GM19372 (cell line): Measurements from ENCODE around the gene STARD7.
A peak's percentile ranks its signal among the peaks of the same experiment; 100 is the strongest.
"Not testable (repeated sequence)": the region's sequence is repeated elsewhere in the genome, so short reads cannot be mapped to it uniquely, and the experiment has no call there.

Experiments used
- ATAC-seq: cut with Tn5 transposase; IDR thresholded peaks from one replicate; pipeline ENCODE4 v1.9.1; 2021; ENCODE audit warnings: mild to moderate bottlenecking, low read depth, moderate library complexity; ENCODE audit not compliant: unreplicated experiment

The STARD7 gene

GRCh38 chr2:96208143-96209010 lies at the start of gene STARD7:
TSS of gene STARD7 (minus strand) at chr2:96208827. CDS start at chr2:96208434, 393 bp downstream.
- ATAC-seq = peak; percentile 89

GRCh38 chr2:96257744-96258143 lies 49.1 kb upstream of the STARD7 start:
- ATAC-seq = not testable (repeated sequence)

- ATAC-seq = no peak
Measured at GRCh38 chr2:96256611-96257113, 48.0 kb upstream of the STARD7 start.

- ATAC-seq = no peak
Measured at GRCh38 chr2:96254571-96254970, 45.9 kb upstream of the STARD7 start.

GRCh38 chr2:96253006-96253405 lies 44.4 kb upstream of the STARD7 start:
- ATAC-seq = no peak

- ATAC-seq = no peak
Measured at GRCh38 chr2:96252526-96252925, 43.9 kb upstream of the STARD7 start.

GRCh38 chr2:96251721-96252292 lies 43.2 kb upstream of the STARD7 start:
- no peak for ATAC-seq

GRCh38 chr2:96250188-96250587 lies 41.6 kb upstream of the STARD7 start:
- no peak for ATAC-seq

- no peak for ATAC-seq
Measured at GRCh38 chr2:96249654-96250053, 41.0 kb upstream of the STARD7 start.

- ATAC-seq = no peak
Measured at GRCh38 chr2:96248624-96249023, 40.0 kb upstream of the STARD7 start.

GRCh38 chr2:96247896-96248295 lies 39.3 kb upstream of the STARD7 start:
- no peak for ATAC-seq

- ATAC-seq = no peak
Measured at GRCh38 chr2:96247009-96247408, 38.4 kb upstream of the STARD7 start.

GRCh38 chr2:96245609-96246390 lies 37.2 kb upstream of the STARD7 start:
- ATAC-seq = no peak

- ATAC-seq = no peak
Measured at GRCh38 chr2:96243843-96244242, 35.2 kb upstream of the STARD7 start.

- ATAC-seq = peak; percentile 81
Measured at GRCh38 chr2:96241900-96242611, 33.4 kb upstream of the STARD7 start.

- ATAC-seq = no peak
Measured at GRCh38 chr2:96241227-96241626, 32.6 kb upstream of the STARD7 start.

- ATAC-seq = no peak
Measured at GRCh38 chr2:96240341-96241038, 31.9 kb upstream of the STARD7 start.

GRCh38 chr2:96239745-96240264 lies 31.2 kb upstream of the STARD7 start:
- no peak for ATAC-seq

GRCh38 chr2:96239091-96239490 lies 30.5 kb upstream of the STARD7 start:
- no peak for ATAC-seq

GRCh38 chr2:96238266-96238665 lies 29.6 kb upstream of the STARD7 start:
- ATAC-seq = no peak
